Tibial nerve (tissue), 4 donors: ENCODE results near the gene CROCC2. TPM values are rescaled to one million over a fixed set of nuclear protein-coding genes. Genes with fewer than 3 reads are reported as not detected.

Experiments used
- DNase-seq, 2 donors: peaks; one replicate each; pipeline ENCODE4 v3.0.0-alpha.2; 2019; ENCODE audit warnings: low spot score in 2 of 2
- H3K27ac ChIP-seq, 4 donors: fragments of 200-600 bp; sonication (generic) in 3 of 4; one replicate each; pipeline ENCODE4 v1.5.1; 2017 to 2019; ENCODE audit warnings: mild to moderate bottlenecking in 1 of 4
- H3K27me3 ChIP-seq, 2 donors: fragments of 200-600 bp; sonication (generic) in 1 of 2; one replicate each; pipeline versions ENCODE4 v1.5.1 to v1.6.0; 2017 to 2019
- H3K36me3 ChIP-seq, 3 donors: fragments of 200-600 bp; sonication (generic); one replicate each; pipeline ENCODE4 v1.5.1; 2018 to 2019
- H3K4me1 ChIP-seq, 4 donors: fragments of 200-600 bp; sonication (generic) in 3 of 4; one replicate each; pipeline ENCODE4 v1.5.1; 2017 to 2019
- H3K4me3 ChIP-seq, 4 donors: fragments of 200-600 bp; sonication (generic) in 3 of 4; one replicate each; pipeline ENCODE4 v1.5.1; 2017 to 2019; ENCODE audit warnings: mild to moderate bottlenecking in 1 of 4, moderate library complexity in 1 of 4
- H3K9me3 ChIP-seq, 4 donors: fragments of 200-600 bp; sonication (generic) in 3 of 4; one replicate each; pipeline ENCODE4 v1.5.1; 2017 to 2019
- EP300 ChIP-seq, 2 donors: sonication (generic); formaldehyde crosslinking; IDR thresholded peaks; one replicate each; pipeline ENCODE4 v1.6.1; 2017; ENCODE audit warnings: antibody characterized with exemption in 2 of 2, mild to moderate bottlenecking in 1 of 2
- POLR2A ChIP-seq, 2 donors: fragments of 450-650 bp; IDR thresholded peaks; one replicate each; pipeline ENCODE4 v1.6.1; 2017; ENCODE audit warnings: antibody characterized with exemption in 2 of 2, mild to moderate bottlenecking in 2 of 2, moderate library complexity in 2 of 2
- WGBS, 2 donors: methylation state at CpG; one replicate each; pipeline ENCODE4 v1.1.5; 2018; 5-methylcytosine and 5-hydroxymethylcytosine counted together
- total RNA-seq, 4 donors: library from RNA; depleted of rRNA; stranded (reverse); fragments of >200 nt; gene quantifications; one replicate each; pipeline ENCODE4 v1.1.0, GENCODE V29; 2016
- TF ChIP-seq, protein P1 (sequence below), 5 experiments: fragments of 200-600 bp in 3 of 5; fragments of 450-650 bp in 2 of 5; sonication (generic) in 3 of 5; IDR thresholded peaks; one replicate each; pipeline ENCODE4 v1.5.1; 2016 to 2019; ENCODE audit warnings: antibody characterized with exemption in 5 of 5, mild to moderate bottlenecking in 3 of 5, moderate library complexity in 2 of 5

CROCC2 gene
- total RNA-seq, 4 donors from 2014 or later, result 0.44 to 1.2 TPM; not detected in 2

DNA sequence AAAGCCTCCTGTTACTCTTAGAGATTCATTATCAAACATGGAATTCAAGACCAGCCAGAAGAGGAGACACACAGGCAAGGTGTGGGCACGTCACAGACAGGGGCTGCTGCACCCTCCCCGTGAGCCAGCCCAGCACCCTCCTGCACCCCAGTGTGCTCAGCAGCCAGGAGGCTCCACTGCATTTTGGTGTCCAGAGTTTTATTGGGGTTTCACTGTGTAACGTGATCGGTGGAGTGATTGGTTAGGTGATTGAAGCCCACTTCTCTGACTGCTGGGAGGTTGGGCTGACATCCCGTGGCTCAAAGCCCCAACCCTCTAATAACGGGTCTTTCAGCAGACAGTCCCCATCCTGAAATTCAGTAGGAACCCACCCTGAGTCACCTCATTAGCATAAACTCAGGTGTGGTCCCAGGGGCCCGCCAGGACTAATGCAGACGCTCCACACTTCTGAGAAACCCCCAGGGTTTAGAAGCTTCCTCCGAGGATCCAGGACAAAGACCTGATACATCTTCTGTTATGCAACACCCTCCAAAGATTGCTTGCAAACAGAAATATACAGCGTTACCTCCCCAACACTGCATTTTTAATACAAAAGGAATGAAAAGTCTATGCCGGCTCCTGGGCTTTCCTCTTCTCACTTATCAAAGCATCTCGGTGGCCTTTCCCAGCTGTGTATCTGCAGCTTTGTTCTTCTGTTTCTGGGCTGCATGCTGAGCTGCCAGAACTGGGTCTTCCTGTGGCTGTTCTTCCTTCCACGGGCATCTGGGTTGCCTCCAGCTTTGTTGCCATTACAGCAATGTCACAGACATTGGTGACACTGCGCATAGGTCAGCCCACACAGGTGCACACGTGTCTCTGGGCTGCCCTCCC, 48.5 kb downstream of the CROCC2 start:
- H3K9me3 ChIP-seq, result no peaks in the 10 kb centered on the region
- no peaks in the 10 kb centered on the region for H3K27me3 ChIP-seq
- TF ChIP-seq EP300 (IDR thresholded peaks at IDR 0.05) (no peak), POLR2A (IDR thresholded peaks at IDR 0.05) (no peak)
- TF ChIP-seq, protein P1, sequence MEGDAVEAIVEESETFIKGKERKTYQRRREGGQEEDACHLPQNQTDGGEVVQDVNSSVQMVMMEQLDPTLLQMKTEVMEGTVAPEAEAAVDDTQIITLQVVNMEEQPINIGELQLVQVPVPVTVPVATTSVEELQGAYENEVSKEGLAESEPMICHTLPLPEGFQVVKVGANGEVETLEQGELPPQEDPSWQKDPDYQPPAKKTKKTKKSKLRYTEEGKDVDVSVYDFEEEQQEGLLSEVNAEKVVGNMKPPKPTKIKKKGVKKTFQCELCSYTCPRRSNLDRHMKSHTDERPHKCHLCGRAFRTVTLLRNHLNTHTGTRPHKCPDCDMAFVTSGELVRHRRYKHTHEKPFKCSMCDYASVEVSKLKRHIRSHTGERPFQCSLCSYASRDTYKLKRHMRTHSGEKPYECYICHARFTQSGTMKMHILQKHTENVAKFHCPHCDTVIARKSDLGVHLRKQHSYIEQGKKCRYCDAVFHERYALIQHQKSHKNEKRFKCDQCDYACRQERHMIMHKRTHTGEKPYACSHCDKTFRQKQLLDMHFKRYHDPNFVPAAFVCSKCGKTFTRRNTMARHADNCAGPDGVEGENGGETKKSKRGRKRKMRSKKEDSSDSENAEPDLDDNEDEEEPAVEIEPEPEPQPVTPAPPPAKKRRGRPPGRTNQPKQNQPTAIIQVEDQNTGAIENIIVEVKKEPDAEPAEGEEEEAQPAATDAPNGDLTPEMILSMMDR (IDR thresholded peaks at IDR 0.05), result no peak
- H3K4me3 ChIP-seq, result no peak overlapping the region
- H3K27ac ChIP-seq, result peak overlapping the region in 2 of 4 donors; percentile 37 to 72
- peaks cover 0 to 64% (median 39%) of the 10 kb centered on the region in 4 donors for H3K4me1 ChIP-seq
- WGBS, 2 donors, result 39 to 53% methylated on average over 15 of the region's 15 CpGs
- no peaks in the 10 kb centered on the region for H3K36me3 ChIP-seq
- peak in 1 of 2 donors; percentile 4 for DNase-seq

DNA sequence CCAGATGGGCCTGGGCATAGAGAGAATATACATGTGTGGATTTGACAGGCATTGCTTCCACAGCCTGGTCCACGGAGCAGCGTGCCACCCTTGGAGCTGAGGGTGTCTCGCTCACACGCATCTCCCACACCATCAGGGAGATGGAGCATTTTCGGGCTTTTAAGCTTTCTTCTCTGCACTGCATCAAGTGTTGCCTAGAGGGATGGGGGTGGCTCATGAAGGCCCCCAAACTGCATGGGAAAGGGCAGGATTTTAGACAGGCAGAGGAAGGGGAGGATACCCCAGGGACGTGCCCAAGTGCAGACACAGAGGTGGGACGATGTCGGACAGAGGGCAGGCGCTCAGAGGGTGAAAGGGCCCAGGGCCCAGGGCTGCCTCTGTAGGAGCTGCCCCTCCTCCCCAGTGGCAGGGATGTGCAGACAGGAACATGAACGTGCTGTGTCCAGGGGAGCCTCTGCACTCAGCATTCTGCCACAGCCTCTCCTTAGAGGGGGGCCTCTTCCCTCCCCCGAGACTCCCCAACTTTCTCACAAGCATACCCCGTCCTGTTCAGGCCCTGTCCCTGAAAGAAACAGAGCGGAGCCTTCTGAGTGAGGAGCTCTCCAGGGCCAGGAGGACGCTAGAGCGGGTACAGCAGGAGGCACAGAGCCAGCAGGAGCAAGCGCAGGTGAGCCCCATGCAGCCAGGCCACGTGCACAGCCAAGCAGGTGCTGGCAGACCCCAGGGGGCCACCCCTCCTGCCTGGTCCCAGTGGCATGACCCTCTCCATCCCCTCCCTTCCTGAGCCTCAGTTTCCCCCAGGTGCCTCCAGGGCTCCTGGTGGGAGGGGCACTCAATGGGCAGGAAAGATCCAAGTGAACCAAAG, 49.4 kb downstream of the CROCC2 start:
- peaks cover 0 to 73% (median 48%) of the 10 kb centered on the region in 4 donors for H3K4me1 ChIP-seq
- peak overlapping the region in 1 of 4 donors; percentile 83 for H3K27ac ChIP-seq
- TF ChIP-seq EP300 (IDR thresholded peaks at IDR 0.05) (no peak), POLR2A (IDR thresholded peaks at IDR 0.05) (no peak)
- TF ChIP-seq, protein P1 (IDR thresholded peaks at IDR 0.05), result no peak
- 82 to 83% methylated on average over 16 to 17 of the region's 17 CpGs for WGBS, 2 donors
- H3K4me3 ChIP-seq, result no peak overlapping the region
- H3K27me3 ChIP-seq, result no peaks in the 10 kb centered on the region
- H3K36me3 ChIP-seq, result no peaks in the 10 kb centered on the region
- DNase-seq, result peak in 1 of 2 donors; percentile 8
- H3K9me3 ChIP-seq, result no peaks in the 10 kb centered on the region

DNA sequence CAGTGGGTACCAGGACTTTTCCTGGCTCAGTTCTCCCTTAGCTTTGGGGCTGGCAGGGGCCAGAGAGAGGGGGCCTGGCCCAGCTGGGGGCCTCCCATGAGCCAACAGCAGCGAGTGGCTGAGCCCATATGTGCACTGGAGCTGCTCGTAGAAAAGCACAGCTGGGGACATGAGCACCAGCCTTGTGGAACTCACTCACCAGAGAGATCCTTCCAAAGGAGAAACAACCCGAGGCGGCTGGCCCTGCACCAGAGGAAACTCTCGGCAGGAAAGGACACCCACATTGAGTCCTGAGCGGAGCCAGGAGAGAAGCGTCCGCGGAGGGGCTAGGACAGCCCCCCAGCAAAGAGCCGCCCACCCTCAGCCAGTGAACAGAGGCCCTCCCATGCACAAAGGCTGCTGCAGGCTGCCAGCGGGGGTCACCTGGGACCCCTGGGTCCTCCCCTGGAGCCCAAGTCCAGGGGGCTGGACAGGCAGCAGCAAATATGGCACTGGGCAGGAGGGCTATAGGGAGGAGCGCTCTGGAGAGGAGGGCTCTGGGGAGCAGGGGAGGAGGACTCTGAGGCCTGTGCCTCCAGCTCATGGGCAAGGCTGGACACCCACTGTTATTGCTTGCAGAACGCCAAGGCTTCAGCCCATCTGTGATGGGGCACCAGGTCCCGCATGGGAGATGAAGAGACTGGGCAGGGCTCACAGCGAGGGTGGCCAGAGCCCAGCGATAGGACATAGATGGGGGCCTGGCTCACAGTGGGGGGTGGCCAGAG, 50.2 kb downstream of the CROCC2 start:
- no peak overlapping the region for H3K4me3 ChIP-seq
- peak overlapping the region in 2 of 4 donors; percentile 80 to 83 for H3K27ac ChIP-seq
- H3K36me3 ChIP-seq, result no peaks in the 10 kb centered on the region
- H3K27me3 ChIP-seq, result no peaks in the 10 kb centered on the region
- TF ChIP-seq EP300 (IDR thresholded peaks at IDR 0.05) (no peak), POLR2A (IDR thresholded peaks at IDR 0.05) (no peak)
- TF ChIP-seq, protein P1 (IDR thresholded peaks at IDR 0.05), result no peak
- H3K9me3 ChIP-seq, result no peaks in the 10 kb centered on the region
- 74 to 76% methylated on average over 14 to 16 of the region's 16 CpGs for WGBS, 2 donors
- peak in 1 of 2 donors; percentile 10 for DNase-seq
- H3K4me1 ChIP-seq, result peaks cover 4 to 81% (median 56%) of the 10 kb centered on the region in 4 donors

DNA sequence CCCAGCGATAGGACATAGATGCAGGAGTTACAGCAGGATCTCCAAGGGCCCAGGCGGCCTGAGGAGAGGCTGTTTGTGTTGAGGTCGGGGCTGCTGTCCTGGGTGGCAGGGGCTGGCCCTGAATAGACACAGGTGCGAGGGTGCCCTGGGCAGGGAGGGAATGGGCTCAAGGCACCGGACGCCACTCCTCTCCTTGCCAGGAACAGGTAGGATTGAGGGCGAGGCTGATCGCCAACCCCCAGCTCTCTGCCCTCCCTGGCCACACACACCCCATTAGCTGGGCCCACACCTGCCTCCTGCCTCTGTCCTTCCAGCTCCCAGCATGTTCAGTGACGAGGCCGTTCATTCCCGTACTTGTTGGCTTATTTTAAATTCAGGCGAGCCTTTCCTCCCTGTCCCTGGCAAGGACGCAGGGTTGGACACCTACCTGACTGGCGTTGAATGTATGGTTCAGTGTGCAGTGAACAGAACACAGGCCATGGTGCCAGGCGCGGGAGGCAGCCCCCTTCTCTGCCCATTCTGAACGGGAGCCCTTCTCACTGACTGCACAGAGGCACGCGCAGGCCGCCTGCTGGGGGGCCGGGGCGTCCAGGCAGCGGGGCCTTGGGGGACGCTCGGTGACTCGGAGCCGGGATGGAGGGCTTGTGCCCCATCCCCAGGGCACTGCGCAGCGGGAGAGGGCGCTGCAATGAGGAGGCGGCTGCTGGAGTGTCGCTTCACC, 51.0 kb downstream of the CROCC2 start:
- Histone ChIP-seq H3K27ac (peak overlapping the region in 3 of 4 donors; percentile 45 to 83 (median 80)), H3K36me3 (no peaks in the 10 kb centered on the region), H3K4me3 (no peak overlapping the region), H3K4me1 (peaks cover 5 to 89% (median 60%) of the 10 kb centered on the region in 4 donors), H3K9me3 (no peaks in the 10 kb centered on the region), H3K27me3 (no peaks in the 10 kb centered on the region)
- TF ChIP-seq, protein P1 (IDR thresholded peaks at IDR 0.05), result no peak
- no peak for TF ChIP-seq EP300 (IDR thresholded peaks at IDR 0.05)
- no peak for TF ChIP-seq POLR2A (IDR thresholded peaks at IDR 0.05)
- WGBS, 2 donors, result 91 to 92% methylated on average over 23 to 32 of the region's 32 CpGs
- DNase-seq, result peak in 1 of 2 donors; percentile 5
